NCI-H82 (cell line): ENCODE results near the gene CDK15.
A peak's percentile ranks its signal among the peaks of the same experiment; 100 is the strongest.
"Not testable (repeated sequence)": the region's sequence is repeated elsewhere in the genome, so short reads cannot be mapped to it uniquely, and the experiment has no call there.

Experiments
- DNase-seq: peaks from one replicate; lab custom pipeline; 2025; lab: John Stamatoyannopoulos, UW

Gene CDK15

DNA sequence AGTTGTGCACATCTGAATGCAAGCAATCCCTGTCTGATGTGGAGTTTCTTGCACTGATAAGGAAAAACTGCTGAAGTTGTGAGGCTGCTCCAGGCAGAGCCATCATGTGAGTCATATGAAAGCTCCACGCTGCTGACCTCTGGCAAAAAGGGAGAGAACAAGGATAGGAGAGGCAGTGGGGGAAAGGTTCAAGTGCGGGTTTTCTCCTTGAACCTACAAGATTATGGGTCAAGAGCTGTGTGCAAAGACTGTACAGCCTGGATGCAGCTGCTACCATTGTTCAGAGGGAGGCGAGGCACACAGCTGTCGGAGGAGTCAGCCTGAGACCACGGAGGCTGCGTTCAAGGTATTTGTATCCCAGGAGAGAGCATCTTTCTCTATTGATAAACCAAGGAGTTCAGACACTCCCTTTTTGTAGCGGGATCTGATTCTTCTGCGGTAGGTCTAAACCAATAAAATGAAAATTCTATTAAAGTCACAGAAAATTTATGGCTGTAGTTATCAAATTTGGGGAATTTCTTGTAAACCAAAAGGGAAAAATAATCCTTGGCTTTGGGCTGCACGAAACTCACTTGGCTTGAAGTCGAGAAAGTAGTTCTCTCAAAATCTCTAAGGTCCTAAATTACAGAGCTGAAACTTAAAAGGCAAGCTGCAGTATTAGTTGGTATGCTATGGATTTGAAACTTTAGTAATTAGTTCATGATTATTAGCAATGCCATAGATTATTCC is at the start of gene CDK15:
TSS of gene CDK15 (plus strand) at position 96 of the 729 bp plus-strand sequence. CDS start at position 224, 128 bp downstream.
- DNase-seq: peak; percentile 39

DNA sequence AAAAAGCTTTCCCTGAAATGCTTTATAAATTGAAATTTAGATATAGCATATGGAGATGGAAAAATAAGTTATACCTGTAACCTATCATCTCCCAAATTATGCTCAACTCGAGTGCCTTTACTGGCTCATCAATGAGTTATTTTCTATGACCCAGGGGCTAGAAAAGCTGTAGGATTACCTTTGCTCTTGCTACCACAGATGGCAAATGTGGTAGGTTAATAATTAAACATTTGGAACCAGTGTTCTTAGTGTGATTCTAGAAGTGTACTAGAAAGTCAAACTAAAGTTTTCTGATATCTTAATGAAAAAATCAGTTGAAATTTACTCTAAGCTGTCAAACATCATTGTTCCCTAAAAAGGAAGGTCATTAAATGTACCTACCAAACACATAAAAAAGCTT is 48.1 kb upstream of the CDK15 start:
- no peak for DNase-seq

GRCh38 chr2:201758873-201759272 is 47.5 kb upstream of the CDK15 start:
- no peak for DNase-seq

DNA sequence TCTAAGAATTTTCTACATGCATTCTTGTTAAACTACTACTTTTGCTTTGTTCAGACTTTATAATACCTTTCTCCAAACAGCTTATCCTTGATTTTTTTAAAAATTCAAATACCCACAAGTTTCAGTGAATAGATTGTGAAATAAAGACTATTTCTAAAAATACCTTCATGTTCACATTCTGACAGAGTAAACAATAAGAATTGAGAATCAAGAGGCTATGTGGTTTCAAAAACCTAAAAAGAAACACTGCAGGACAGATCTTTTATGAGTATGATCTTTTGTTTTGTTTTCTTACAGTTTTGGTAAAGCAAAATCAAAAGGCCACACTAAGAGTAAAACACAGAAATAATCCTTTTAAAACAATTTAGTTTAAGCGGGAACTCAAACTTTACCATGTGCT is 46.8 kb upstream of the CDK15 start:
- DNase-seq: no peak

- DNase-seq: no peak
Observed at GRCh38 chr2:201761101-201761500, 45.2 kb upstream of the CDK15 start.

GRCh38 chr2:201764469-201764868 is 41.9 kb upstream of the CDK15 start:
- not testable (repeated sequence) for DNase-seq

GRCh38 chr2:201765799-201766198 is 40.5 kb upstream of the CDK15 start:
- no peak for DNase-seq

GRCh38 chr2:201768918-201769317 is 37.4 kb upstream of the CDK15 start:
- no peak for DNase-seq

GRCh38 chr2:201769666-201770373 is 36.5 kb upstream of the CDK15 start:
- DNase-seq: peak; percentile 30

- no peak for DNase-seq
Observed at GRCh38 chr2:201773990-201774389, 32.3 kb upstream of the CDK15 start.

DNA sequence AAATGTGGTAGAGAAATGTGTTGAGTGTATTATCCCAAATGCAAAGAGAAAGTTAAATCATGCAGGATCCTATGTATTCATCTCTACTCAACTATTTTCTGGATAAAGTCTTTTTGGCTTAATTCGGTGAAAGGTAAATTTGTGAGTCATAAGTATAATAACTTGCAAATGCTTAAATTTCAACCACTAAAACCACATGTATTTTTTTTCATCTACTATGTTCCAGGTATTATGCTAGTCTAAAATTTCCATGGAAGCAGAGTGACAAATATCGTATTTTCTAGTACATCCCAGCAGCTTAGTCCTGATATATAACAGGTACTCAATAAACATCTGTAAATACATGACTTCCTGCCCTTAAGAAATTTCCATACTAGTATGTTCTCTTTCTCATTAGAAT is 31.8 kb upstream of the CDK15 start:
- no peak for DNase-seq

DNA sequence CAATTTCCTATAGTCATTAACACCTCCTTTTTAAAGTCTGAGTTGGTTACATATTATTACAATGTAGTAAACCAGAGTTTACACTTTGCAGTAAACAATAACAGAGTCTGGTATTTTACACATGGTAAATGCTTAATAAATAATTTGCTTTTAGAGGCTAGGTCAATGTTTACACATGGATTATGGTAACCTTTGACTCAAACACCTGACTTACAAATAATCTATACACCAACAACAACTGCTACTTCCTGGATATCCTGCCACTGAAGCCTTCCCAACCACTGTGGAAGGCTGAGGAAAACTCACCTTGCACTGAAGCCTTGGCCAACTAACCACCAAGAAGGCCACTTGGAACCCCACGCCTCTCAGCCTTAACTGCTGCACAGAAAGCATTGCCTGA is 31.0 kb upstream of the CDK15 start:
- DNase-seq: no peak

DNA sequence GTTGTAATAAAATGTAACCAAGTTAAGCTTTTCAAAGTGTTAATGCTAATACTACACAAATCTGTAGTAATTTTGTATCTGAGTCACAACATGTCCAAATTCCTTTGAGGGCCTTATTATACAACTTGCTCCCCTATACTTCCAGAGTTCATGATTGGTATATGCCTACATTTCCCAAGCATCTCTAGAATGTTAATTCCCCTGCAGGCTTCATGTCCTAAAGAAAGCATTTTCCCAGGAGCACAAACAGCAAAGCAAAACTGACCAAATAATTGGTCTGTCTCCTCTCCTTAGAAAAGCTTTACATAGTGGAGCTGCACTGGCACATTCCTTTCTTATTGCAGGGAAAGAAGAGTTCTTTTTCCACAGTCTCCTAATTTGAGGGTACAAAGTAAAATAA is 29.3 kb upstream of the CDK15 start:
- DNase-seq: no peak

DNA sequence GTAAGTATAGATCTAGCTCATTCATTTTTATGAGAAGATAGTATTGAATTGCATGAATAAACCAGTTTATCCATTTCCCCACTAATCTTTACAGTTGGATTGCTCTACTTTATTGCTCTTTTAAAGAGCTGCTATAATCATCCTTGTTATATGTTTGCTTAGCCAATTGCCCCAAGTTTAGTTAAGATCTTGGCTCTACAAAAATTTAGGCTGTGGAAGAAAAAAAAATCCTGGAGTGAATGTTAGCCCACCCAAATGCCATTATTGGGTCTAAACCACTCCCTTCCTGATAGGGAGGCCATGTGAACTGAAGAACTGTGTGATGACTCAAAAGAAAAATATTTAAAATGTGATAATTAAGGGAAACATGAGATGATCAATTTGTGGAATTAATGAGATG is 28.5 kb upstream of the CDK15 start:
- no peak for DNase-seq

DNA sequence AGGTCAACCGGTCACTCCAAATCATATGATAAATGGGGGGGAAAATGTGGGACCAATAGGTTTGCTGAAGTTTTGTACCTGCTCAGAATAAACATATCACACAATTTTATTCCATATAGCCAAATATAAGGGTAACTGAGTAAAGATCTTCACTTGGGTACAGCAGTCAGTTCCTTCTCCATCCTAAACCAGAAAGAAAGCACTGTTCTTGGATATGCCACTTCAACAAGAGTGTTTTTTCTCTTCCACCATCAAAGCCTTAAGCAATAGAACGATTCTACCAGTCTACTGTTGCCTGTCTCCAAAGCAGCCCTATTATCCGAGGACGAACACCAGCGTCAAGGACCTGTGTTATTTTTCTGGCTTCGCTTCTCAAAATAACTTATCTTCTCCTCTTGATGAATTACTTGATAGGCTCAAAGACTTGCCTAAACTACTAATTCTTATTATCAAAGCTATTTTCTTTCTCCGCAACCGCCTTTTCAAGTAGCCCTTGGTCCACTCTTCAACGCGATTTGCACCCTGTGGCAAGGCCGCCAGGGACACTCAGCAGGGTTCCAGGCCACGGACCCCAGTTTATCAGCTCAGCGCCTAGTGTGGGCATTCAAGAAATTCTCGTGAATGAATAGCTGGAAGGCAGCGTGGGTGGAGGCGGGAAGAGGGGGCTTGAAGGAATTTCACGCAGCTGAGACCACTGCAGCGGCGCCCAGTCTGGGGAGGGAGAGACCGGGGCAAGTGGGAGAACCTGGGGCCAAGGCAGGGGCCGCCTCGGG is 26.2 kb upstream of the CDK15 start:
- peak; percentile 81 for DNase-seq

DNA sequence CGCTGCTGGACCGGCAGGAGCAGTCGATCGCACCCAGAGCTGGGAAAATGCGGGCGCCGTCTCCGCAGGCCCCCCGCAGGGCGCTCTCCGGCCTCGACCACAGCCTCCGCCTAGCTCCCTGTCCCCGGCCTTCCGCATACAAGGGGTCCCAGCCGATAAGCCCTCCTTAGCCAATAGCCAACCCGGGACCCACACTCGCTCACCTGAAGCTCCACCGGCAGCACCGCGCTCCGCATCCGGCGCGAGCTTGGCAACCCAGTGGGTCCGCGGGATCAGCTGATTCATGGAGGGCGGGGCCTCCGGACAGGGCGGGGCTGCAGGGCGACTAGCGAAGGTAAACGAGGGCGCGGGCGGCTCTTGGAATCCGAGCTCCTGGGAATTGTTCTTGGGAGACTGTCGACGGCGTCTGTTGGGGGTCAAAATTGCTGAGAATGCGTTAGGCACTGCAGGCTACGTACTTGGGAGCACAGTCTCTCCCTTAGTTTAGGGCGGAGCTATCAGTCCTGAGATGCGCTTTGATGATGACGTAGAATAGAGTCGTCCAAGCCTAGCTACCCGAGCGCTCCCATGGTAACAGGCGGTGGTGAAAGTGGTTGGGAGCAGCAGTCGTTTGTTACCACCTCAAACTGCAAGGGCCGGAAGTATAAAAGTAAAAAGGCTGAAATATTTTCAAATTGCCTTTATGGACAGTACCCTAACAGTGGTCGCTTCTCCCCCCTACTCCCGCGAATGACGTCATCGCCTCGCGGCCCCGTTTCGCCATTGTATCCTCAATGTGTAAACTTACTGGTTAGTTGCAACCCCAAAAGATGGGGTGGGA is 25.5 kb upstream of the CDK15 start, which contains the start of gene ALS2:
TSS of gene ALS2 (minus strand) at position 260 of the 820 bp plus-strand sequence. CDS start 12,048 bp downstream, outside the sequence.
- DNase-seq: peak; percentile 99

DNA sequence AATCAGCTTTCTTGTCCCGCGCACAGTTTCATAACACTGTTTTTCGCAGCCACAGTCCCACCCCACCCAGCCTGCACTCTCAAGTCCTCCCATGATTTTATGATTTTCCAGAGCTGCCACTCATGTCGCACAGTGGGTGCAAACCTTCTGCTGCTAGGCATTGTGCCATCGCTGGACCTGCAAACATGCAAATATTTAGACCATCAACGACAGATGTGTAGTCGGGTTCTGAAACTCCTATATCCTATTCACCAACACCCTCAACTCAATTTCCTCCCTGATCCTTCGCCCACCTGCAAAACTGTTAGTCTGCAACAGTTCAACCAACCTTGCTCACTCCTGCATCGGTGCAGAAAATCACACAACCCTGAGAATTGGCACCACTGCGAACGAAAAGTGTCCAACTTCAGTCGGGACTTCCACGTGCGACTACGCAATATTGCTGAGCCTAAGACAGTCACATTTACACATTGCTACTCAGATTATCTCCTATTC is 24.7 kb upstream of the CDK15 start:
- DNase-seq: peak; percentile 54

- no peak for DNase-seq
Observed at GRCh38 chr2:201784563-201784962, 21.8 kb upstream of the CDK15 start.

GRCh38 chr2:201785135-201785534 is 21.2 kb upstream of the CDK15 start:
- DNase-seq: no peak

GRCh38 chr2:201786471-201786870 is 19.9 kb upstream of the CDK15 start:
- no peak for DNase-seq

DNA sequence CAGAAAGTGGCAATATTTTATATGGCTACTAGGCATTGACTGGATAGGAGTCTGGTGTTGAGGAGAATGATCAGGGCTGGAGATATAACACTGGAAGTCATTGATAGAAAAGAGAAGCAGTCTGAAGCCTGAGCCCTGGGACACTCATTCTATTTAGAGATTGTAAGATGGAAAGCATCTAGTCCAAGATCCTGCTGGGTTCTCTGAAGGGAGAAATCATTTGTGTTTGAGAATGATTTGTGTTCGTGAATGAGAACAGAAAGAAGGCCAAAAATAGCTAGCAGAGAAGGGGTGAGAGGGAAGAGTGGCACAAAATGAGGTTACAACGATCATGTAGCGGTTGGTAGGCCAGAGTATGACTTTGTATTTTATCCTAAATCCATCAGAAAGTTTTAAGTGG is 18.0 kb upstream of the CDK15 start:
- DNase-seq: no peak

GRCh38 chr2:201789395-201789794 is 16.9 kb upstream of the CDK15 start:
- no peak for DNase-seq
